HT1080 (cell line): ENCODE measurements around the gene DACT1. TPM values are rescaled to one million over a fixed set of nuclear protein-coding genes. Genes with fewer than 3 reads are reported as not detected.

ENCODE experiments used
- total RNA-seq: library from RNA; depleted of rRNA; stranded (reverse); fragments of >200 nt; shearing (Covaris generic); gene quantifications from 2 replicates; pipeline ENCODE4 v1.2.3, GENCODE V29; 2014; rRNA removed

The DACT1 gene
- total RNA-seq, 1 experiment from 2014 or later, result not detected

Other genes with a start within 250 kb of the DACT1 start
- not detected in 2 replicates for gene TOMM20L, start 242.0 kb upstream of the DACT1 start, total RNA-seq
- 51.5 and 52.1 TPM in 2 replicates for gene TIMM9, start 210.4 kb upstream of the DACT1 start, total RNA-seq
- 27.2 and 34.2 TPM in 2 replicates for gene KIAA0586, start 210.2 kb upstream of the DACT1 start, total RNA-seq